ENCODE data around the gene CHRNE. TPM values are rescaled to one million over a fixed set of nuclear protein-coding genes. Genes with fewer than 3 reads are reported as not detected.
"Not testable (repeated sequence)": the region's sequence is repeated elsewhere in the genome, so short reads cannot be mapped to it uniquely, and the experiment has no call there.

The CHRNE gene
- total and polyA plus RNA-seq, 12 donors, result 0.19 to 1.6 (median 0.53) TPM

GRCh38 chr17:4872786-4873185 is 30.1 kb downstream of the CHRNE start:
- peaks cover 0 to 33% (median 7%) of the 10 kb centered on the region in 9 donors for H3K4me1 ChIP-seq
- ATAC-seq (peak in 6 of 8 donors; percentile 33 to 70 (median 50)), DNase-seq (no peak)

DNA sequence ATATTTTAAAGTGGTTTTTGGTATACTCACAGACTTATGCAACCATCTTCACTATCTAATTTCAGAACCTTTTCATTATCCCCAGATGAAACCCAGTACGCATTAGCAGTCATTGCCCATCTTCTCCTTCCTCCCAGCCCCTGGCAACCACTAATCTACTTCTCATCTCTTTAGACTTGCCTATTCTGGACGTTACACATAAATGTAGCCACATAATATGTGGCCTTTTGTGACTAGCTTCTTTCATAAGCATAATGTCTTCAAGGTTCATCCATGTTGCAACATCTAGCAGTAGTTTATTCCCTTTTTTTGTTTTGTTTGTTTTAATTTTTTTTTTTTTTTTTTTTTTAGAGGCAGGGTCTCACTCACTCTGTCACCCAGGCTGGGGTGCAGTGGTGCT is 32.0 kb downstream of the CHRNE start:
- intact Hi-C loops (cut with DNase I), result no loop called here
- Histone ChIP-seq H3K27me3 (no peaks in the 10 kb centered on the region), H3K9me3 (no peaks in the 10 kb centered on the region), H3K4me3 (no peak overlapping the region), H3K27ac (no peak overlapping the region), H3K36me3 (peaks cover 0 to 28% (median 0%) of the 10 kb centered on the region in 9 donors), H3K4me1 (peaks cover 0 to 17% (median 4%) of the 10 kb centered on the region in 9 donors)
- DNase-seq (no peak), ATAC-seq (no peak)
- WGBS, 2 donors, result 82 to 92% methylated on average over 2 of the region's 2 CpGs
- TF ChIP-seq, protein P1, sequence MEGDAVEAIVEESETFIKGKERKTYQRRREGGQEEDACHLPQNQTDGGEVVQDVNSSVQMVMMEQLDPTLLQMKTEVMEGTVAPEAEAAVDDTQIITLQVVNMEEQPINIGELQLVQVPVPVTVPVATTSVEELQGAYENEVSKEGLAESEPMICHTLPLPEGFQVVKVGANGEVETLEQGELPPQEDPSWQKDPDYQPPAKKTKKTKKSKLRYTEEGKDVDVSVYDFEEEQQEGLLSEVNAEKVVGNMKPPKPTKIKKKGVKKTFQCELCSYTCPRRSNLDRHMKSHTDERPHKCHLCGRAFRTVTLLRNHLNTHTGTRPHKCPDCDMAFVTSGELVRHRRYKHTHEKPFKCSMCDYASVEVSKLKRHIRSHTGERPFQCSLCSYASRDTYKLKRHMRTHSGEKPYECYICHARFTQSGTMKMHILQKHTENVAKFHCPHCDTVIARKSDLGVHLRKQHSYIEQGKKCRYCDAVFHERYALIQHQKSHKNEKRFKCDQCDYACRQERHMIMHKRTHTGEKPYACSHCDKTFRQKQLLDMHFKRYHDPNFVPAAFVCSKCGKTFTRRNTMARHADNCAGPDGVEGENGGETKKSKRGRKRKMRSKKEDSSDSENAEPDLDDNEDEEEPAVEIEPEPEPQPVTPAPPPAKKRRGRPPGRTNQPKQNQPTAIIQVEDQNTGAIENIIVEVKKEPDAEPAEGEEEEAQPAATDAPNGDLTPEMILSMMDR (IDR thresholded peaks at IDR 0.05), result no peak

More at GRCh38 chr17:4872786-4873185, 30.1 kb downstream of the CHRNE start:
- Histone ChIP-seq H3K9me3 (no peaks in the 10 kb centered on the region), H3K27ac (peak overlapping the region in 2 of 10 donors; percentile 26 to 60), H3K27me3 (no peaks in the 10 kb centered on the region), H3K36me3 (peaks cover 0 to 28% (median 0%) of the 10 kb centered on the region in 9 donors), H3K4me3 (no peak overlapping the region)
- 50 to 54% methylated on average over 8 of the region's 8 CpGs for WGBS, 2 donors
- TF ChIP-seq, protein P1 (IDR thresholded peaks at IDR 0.05), result no peak
- intact Hi-C loops (cut with DNase I), result no loop called here

DNA sequence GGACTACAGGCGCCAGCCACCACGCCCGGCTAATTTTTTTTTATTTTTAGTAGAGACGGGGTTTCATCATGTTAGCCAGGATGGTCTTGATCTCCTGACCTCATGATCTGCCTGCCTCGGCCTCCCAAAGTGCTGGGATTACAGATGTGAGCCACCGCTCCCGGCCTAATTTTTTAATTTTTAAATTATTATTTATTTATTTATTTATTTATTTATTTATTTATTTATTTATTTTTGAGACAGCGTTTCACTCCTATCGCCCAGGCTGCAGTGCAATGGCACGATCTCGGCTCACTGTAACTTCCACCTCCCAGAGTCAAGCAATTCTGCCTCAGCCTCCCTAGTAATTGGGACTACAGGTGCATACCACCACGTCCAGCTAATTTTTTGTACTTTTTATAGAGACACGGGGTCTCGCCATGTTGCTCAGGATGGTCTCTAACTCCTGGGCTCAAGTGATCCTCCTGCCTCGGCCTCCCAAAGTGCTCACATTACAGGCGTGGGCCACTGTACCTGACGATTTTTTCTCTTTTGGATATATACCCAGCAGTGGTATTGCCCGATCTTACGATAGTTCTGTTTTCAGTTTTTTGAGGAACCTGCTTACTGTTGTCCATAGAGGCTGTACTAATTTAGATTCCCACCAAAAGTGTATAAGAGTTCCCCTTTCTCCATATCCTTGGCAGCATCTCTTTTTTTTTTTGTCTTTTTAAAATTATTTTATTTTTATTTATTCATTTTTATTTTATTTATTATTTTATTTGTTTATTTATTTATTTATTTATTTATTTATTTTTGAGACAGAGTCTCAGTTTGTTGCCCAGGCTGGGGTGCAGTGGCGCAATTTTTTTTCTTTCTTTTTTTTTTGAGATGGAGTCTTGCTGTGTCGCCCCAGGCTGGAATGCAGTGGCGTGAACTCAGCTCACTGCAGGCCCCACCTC is 33.6 kb downstream of the CHRNE start:
- H3K4me3 ChIP-seq; intact Hi-C loops (cut with DNase I); ATAC-seq; DNase-seq; H3K9me3 ChIP-seq; H3K27me3 ChIP-seq; H3K27ac ChIP-seq: not testable (repeated sequence)
- Histone ChIP-seq H3K36me3 (peaks cover 0 to 22% (median 0%) of the 10 kb centered on the region in 9 donors), H3K4me1 (peaks cover 0 to 17% (median 4%) of the 10 kb centered on the region in 9 donors)
- WGBS, 2 donors, result 95 to 96% methylated on average over 22 of the region's 22 CpGs

DNA sequence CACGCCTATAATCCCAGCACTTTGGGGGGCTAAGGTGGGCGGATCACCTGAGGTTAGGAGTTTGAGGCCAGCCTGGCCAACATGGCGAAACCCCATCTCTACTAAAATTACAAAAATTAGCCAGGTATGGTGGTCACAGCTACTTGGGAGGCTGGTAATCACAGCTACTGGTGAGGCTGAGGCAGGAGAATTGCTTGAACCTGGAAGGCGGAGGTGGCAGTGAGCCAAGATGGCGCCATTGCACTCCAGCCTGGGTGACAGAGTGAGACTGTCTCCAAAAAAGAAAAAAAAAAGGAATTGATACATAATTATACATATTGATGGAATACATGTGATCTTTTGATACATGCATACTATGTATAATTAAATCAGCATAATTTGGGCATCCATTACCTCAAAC is 35.4 kb downstream of the CHRNE start:
- H3K27ac ChIP-seq; ATAC-seq; intact Hi-C loops (cut with DNase I); H3K9me3 ChIP-seq; H3K27me3 ChIP-seq; DNase-seq; H3K4me3 ChIP-seq: not testable (repeated sequence)
- Histone ChIP-seq H3K36me3 (peaks cover 0 to 22% (median 0%) of the 10 kb centered on the region in 9 donors), H3K4me1 (peaks cover 0 to 13% (median 2%) of the 10 kb centered on the region in 9 donors)
- 85 to 94% methylated on average over 5 of the region's 5 CpGs for WGBS, 2 donors

DNA sequence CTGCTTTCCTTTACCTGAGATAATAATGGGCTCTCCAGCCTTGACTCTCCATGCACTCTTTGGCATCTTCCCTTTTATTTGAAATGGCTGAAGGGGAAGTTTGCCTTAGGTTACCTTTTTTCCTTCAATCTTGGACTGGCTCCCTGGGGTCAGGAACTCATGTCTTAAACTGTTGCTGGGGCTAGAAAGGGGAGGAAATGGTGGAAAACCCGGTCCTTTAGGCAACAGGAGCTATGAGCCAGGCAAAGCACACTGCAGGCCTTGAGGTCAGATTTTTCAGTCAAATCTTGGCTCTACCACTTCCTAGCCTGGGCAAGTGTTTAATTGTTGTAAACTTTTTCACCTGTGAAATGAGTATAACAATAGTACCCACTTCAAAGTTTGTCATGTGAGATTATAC is 39.6 kb downstream of the CHRNE start:
- no peaks in the 10 kb centered on the region for H3K27me3 ChIP-seq
- intact Hi-C loops (cut with DNase I), result no loop called here
- WGBS, 2 donors, result 67 to 84% methylated on average over 1 of the region's 1 CpG
- TF ChIP-seq, protein P1 (IDR thresholded peaks at IDR 0.05), result no peak
- H3K36me3 ChIP-seq, result peaks cover 0 to 17% (median 0%) of the 10 kb centered on the region in 9 donors
- DNase-seq, result no peak
- H3K9me3 ChIP-seq, result no peaks in the 10 kb centered on the region
- H3K27ac ChIP-seq, result no peak overlapping the region
- H3K4me3 ChIP-seq, result no peak overlapping the region
- ATAC-seq, result no peak
- H3K4me1 ChIP-seq, result peaks cover 7 to 39% (median 26%) of the 10 kb centered on the region in 9 donors

All from heart right ventricle (tissue), 16 donors.